CD4-positive, alpha-beta memory T cell (primary cell): ENCODE results near the gene CPA1. TPM values are rescaled to one million over a fixed set of nuclear protein-coding genes. Genes with fewer than 3 reads are reported as not detected.

Source experiments
- CTCF ChIA-PET: fragments of 350-600 bp; sonication (Branson Sonifier 250); formaldehyde crosslinking; loops from one replicate; lab custom pipeline; 2021; ENCODE audit warnings: inconsistent platforms; ENCODE audit not compliant: partially characterized antibody; lab: Charles Lee
- POLR2A ChIA-PET: fragments of 350-600 bp; sonication (Branson Sonifier 250); formaldehyde crosslinking; loops from one replicate; lab custom pipeline; 2021; ENCODE audit not compliant: partially characterized antibody; lab: Charles Lee
- DNase-seq, 5 donors: peaks; one replicate each; pipeline versions ENCODE4 v3.0.0 to v3.0.0-alpha.2; 2020 to 2022; ENCODE audit warnings: mixed read lengths in 1 of 5
- H3K27ac ChIP-seq: one replicate; pipeline ENCODE4 v1.7.0; 2013; ENCODE audit warnings: low read depth, low read length
- H3K27me3 ChIP-seq: 2 replicates; pipeline ENCODE4 v1.7.0; 2013; ENCODE audit warnings: mild to moderate bottlenecking, low read length, moderate library complexity; ENCODE audit not compliant: insufficient read depth
- H3K36me3 ChIP-seq: 2 replicates; pipeline ENCODE4 v1.7.0; 2013; ENCODE audit warnings: mild to moderate bottlenecking, low read length, moderate library complexity; ENCODE audit not compliant: insufficient read depth
- H3K4me1 ChIP-seq: 2 replicates; pipeline ENCODE4 v1.7.0; 2013; ENCODE audit warnings: mild to moderate bottlenecking, low read length, moderate library complexity; ENCODE audit not compliant: insufficient read depth
- H3K4me3 ChIP-seq, 2 donors: one replicate each; pipeline ENCODE4 v1.7.0; 2013; ENCODE audit warnings: low read length in 2 of 2, mild to moderate bottlenecking in 1 of 2
- H3K9me3 ChIP-seq, 2 donors: one replicate each; pipeline ENCODE4 v1.7.0; 2013; ENCODE audit warnings: low read length in 2 of 2, control low read depth in 1 of 2; ENCODE audit not compliant: control insufficient read depth in 1 of 2
- H3K27ac Mint-ChIP-seq, 7 donors: one replicate each; pipeline ENCODE4 v1.8.0; 2020 to 2021; ENCODE audit warnings: mixed read lengths in 7 of 7, mild to moderate bottlenecking in 6 of 7, inconsistent platforms in 3 of 7, moderate library complexity in 3 of 7
- H3K27me3 Mint-ChIP-seq, 2 donors: one replicate each; pipeline ENCODE4 v1.8.0; 2020 to 2021; ENCODE audit warnings: mixed read lengths in 2 of 2
- H3K36me3 Mint-ChIP-seq, 2 donors: one replicate each; pipeline ENCODE4 v1.8.0; 2020 to 2021; ENCODE audit warnings: mixed read lengths in 2 of 2, inconsistent platforms in 1 of 2, mild to moderate bottlenecking in 1 of 2
- H3K4me1 Mint-ChIP-seq, 4 donors: one replicate each; pipeline ENCODE4 v1.8.0; 2020 to 2021; ENCODE audit warnings: mixed read lengths in 4 of 4, mild to moderate bottlenecking in 1 of 4
- H3K4me3 Mint-ChIP-seq, 8 donors: one replicate each; pipeline ENCODE4 v1.8.0; 2020 to 2021; ENCODE audit warnings: mixed read lengths in 8 of 8, mild to moderate bottlenecking in 7 of 8, moderate library complexity in 6 of 8, inconsistent platforms in 3 of 8
- H3K9me3 Mint-ChIP-seq, 8 donors: one replicate each; pipeline ENCODE4 v1.8.0; 2020 to 2021; ENCODE audit warnings: mixed read lengths in 8 of 8, mild to moderate bottlenecking in 5 of 8, inconsistent platforms in 3 of 8, moderate library complexity in 1 of 8
- intact Hi-C: fragments of 100-400 bp; cut with micrococcal nuclease; formaldehyde crosslinking; loops from one replicate; pipeline ENCODE4 v1.15.1; 2023
- polyA plus RNA-seq, 2 donors: library from polyadenylated mRNA; unstranded; fragments of 300-500 nt; fragmentation: Illumina TruSeq; gene quantifications; one replicate each; pipeline ENCODE4 v1.2.3, GENCODE V29; 2021
- total RNA-seq, 2 experiments: library from RNA; stranded (reverse); gene quantifications; one replicate each; pipeline ENCODE4 v1.2.3, GENCODE V29; 2021

CPA1 gene
- total and polyA plus RNA-seq, 4 experiments from 2014 or later = not detected

DNA sequence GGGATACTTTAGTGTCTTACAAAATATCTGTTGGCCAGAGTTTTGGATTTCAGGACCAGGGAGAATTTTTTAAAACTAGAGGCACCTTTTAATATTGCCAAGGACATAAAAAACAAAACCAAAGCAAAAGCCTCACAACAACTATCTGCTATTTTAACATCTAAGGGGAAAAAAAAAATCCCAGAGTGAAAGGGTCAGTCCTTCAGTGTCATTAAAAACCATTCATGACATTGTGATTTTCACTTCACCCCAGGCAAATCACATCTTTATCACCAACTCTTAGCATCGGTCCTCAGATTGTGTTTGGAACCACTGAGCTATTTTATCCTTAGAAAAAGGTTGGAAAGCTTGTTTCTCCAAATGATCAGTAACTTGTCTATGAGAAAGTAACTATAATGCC, 49.8 kb downstream of the CPA1 start:
- no peaks in the 10 kb centered on the region for H3K9me3 ChIP-seq
- CTCF ChIA-PET = no interaction called here
- no peaks in the 10 kb centered on the region for H3K36me3 ChIP-seq
- intact Hi-C loops = no loop called here
- H3K4me3 Mint-ChIP-seq = no peak overlapping the region
- H3K27me3 ChIP-seq = no peaks in the 10 kb centered on the region
- POLR2A ChIA-PET = no interaction called here
- H3K27me3 Mint-ChIP-seq = no peaks in the 10 kb centered on the region
- peaks cover 1 to 3% of the 10 kb centered on the region in 2 donors for H3K36me3 Mint-ChIP-seq
- peaks cover 13% of the 10 kb centered on the region for H3K4me1 ChIP-seq
- no peak overlapping the region for H3K4me3 ChIP-seq
- no peaks in the 10 kb centered on the region for H3K9me3 Mint-ChIP-seq
- peaks cover 0 to 10% (median 6%) of the 10 kb centered on the region in 4 donors for H3K4me1 Mint-ChIP-seq
- no peak overlapping the region for H3K27ac Mint-ChIP-seq
- no peak overlapping the region for H3K27ac ChIP-seq
- no peak for DNase-seq

- POLR2A ChIA-PET = no interaction called here
- H3K27me3 Mint-ChIP-seq = no peaks in the 10 kb centered on the region
- intact Hi-C loops = no loop called here
Observed at GRCh38 chr7:130430841-130431666, 50.8 kb downstream of the CPA1 start.

DNA sequence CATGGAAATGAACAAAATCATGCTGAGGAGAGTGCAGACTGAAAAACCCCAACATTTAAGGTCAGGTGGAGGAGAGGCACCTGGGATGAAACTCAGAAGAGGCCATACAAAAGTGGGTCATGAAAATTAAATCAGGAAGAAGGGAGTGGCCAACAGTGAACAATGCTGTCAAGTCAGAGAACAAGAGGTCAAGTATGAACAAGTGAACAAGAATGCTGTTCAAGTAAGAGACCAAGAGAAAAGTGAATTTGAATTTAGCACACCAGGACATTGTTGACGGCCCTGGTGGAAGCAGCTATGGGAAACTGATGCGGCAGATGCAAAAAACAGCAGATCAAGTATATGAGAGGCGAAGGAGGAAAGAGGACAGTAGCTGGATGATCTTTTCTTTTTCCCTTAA, 52.6 kb downstream of the CPA1 start:
- CTCF ChIA-PET = no interaction called here
- DNase-seq = no peak
- no peak overlapping the region for H3K27ac ChIP-seq
- H3K4me3 ChIP-seq = no peak overlapping the region
- intact Hi-C loops = no loop called here
- POLR2A ChIA-PET = no interaction called here
- H3K9me3 ChIP-seq = no peaks in the 10 kb centered on the region
- no peaks in the 10 kb centered on the region for H3K27me3 ChIP-seq
- Mint-ChIP-seq H3K27ac (no peak overlapping the region), H3K9me3 (no peaks in the 10 kb centered on the region), H3K4me3 (no peak overlapping the region), H3K27me3 (no peaks in the 10 kb centered on the region), H3K4me1 (peaks cover 0 to 4% (median 4%) of the 10 kb centered on the region in 4 donors), H3K36me3 (peaks cover 1 to 3% of the 10 kb centered on the region in 2 donors)
- H3K36me3 ChIP-seq = no peaks in the 10 kb centered on the region
- H3K4me1 ChIP-seq = peaks cover 13% of the 10 kb centered on the region

More at GRCh38 chr7:130430841-130431666, 50.8 kb downstream of the CPA1 start:
- Histone ChIP-seq H3K4me3 (no peak overlapping the region), H3K36me3 (no peaks in the 10 kb centered on the region), H3K27me3 (no peaks in the 10 kb centered on the region), H3K9me3 (no peaks in the 10 kb centered on the region), H3K4me1 (peaks cover 13% of the 10 kb centered on the region), H3K27ac (no peak overlapping the region)
- no peak for DNase-seq
- CTCF ChIA-PET = no interaction called here
- H3K9me3 Mint-ChIP-seq = no peaks in the 10 kb centered on the region
- H3K36me3 Mint-ChIP-seq = peaks cover 1 to 3% of the 10 kb centered on the region in 2 donors
- peaks cover 0 to 8% (median 5%) of the 10 kb centered on the region in 4 donors for H3K4me1 Mint-ChIP-seq
- no peak overlapping the region for H3K4me3 Mint-ChIP-seq
- H3K27ac Mint-ChIP-seq = no peak overlapping the region

DNA sequence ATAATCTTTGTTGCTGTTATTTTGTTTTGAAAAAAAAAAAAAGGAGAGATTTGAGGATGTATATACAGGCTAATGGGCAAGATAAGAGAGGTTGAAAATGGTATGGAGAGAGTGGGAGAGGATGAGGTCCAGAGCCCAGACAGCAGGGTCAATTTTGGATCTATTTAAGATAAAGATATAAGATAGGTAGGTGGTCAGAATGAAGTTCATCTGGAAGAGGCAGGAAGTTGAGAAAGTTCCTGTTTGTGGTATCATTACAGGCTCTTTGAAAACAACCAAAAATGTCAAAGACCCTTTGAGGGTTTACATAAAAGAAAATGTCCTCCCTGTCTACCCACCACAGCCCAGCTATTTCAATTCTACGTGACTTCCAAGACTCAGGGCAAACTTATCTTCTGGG, 53.0 kb downstream of the CPA1 start:
- CTCF ChIA-PET = no interaction called here
- H3K9me3 ChIP-seq = no peaks in the 10 kb centered on the region
- Mint-ChIP-seq H3K4me3 (no peak overlapping the region), H3K9me3 (no peaks in the 10 kb centered on the region), H3K4me1 (peaks cover 0 to 4% (median 4%) of the 10 kb centered on the region in 4 donors), H3K27ac (no peak overlapping the region), H3K36me3 (peaks cover 1 to 3% of the 10 kb centered on the region in 2 donors), H3K27me3 (no peaks in the 10 kb centered on the region)
- no peaks in the 10 kb centered on the region for H3K36me3 ChIP-seq
- H3K27ac ChIP-seq = no peak overlapping the region
- POLR2A ChIA-PET = no interaction called here
- intact Hi-C loops = no loop called here
- H3K27me3 ChIP-seq = no peaks in the 10 kb centered on the region
- H3K4me1 ChIP-seq = peaks cover 13% of the 10 kb centered on the region
- no peak for DNase-seq
- H3K4me3 ChIP-seq = no peak overlapping the region

- Mint-ChIP-seq H3K4me1 (peaks cover 3 to 10% (median 7%) of the 10 kb centered on the region in 4 donors), H3K27me3 (no peaks in the 10 kb centered on the region), H3K4me3 (no peak overlapping the region), H3K36me3 (no peaks in the 10 kb centered on the region), H3K27ac (no peak overlapping the region), H3K9me3 (no peaks in the 10 kb centered on the region)
- no peak for DNase-seq
- Histone ChIP-seq H3K9me3 (no peaks in the 10 kb centered on the region), H3K27ac (no peak overlapping the region), H3K27me3 (no peaks in the 10 kb centered on the region), H3K4me3 (no peak overlapping the region), H3K36me3 (no peaks in the 10 kb centered on the region), H3K4me1 (peaks cover 16% of the 10 kb centered on the region)
- intact Hi-C loops = no loop called here
- ChIA-PET POLR2A (no interaction called here), CTCF (no interaction called here)
Observed at GRCh38 chr7:130435311-130435854, 55.1 kb downstream of the CPA1 start.

- peaks cover 0 to 5% of the 10 kb centered on the region in 2 donors for H3K36me3 Mint-ChIP-seq
- intact Hi-C loops = no loop called here
- no peaks in the 10 kb centered on the region for H3K27me3 Mint-ChIP-seq
- ChIA-PET POLR2A (interaction anchor here (0.7 kb wide), 1 partner anchor 249 kb away, joined by 3 read pairs; no protein-coding TSS in a partner anchor), CTCF (interaction anchor here (1.6 kb wide), 1 partner anchor 9 kb away, joined by 4 read pairs; no protein-coding TSS in a partner anchor)
- no peaks in the 10 kb centered on the region for H3K9me3 Mint-ChIP-seq
- peaks cover 9 to 16% (median 13%) of the 10 kb centered on the region in 4 donors for H3K4me1 Mint-ChIP-seq
- Histone ChIP-seq H3K4me1 (peaks cover 18% of the 10 kb centered on the region), H3K4me3 (no peak overlapping the region), H3K27ac (no peak overlapping the region), H3K9me3 (no peaks in the 10 kb centered on the region), H3K27me3 (no peaks in the 10 kb centered on the region), H3K36me3 (no peaks in the 10 kb centered on the region)
- DNase-seq = no peak
- no peak overlapping the region for H3K4me3 Mint-ChIP-seq
- no peak overlapping the region for H3K27ac Mint-ChIP-seq
Observed at GRCh38 chr7:130436253-130436652, 56.0 kb downstream of the CPA1 start.
